A549 (cell line): ENCODE results near the gene DPEP2. TPM values are rescaled to one million over a fixed set of nuclear protein-coding genes. Genes with fewer than 3 reads are reported as not detected.

ENCODE experiments used
- ATAC-seq, 2 experiments: fragments of 200-7000 bp in 1 of 2; fragments of >200 bp in 1 of 2; cut with Nextera tagmentation in 1 of 2; cut with Tn5 transposase in 1 of 2; 3 replicates each; pipeline versions ENCODE4 v1.8.0 to v1.9.1; 2018 to 2020; ENCODE audit warnings: mild to moderate bottlenecking in 1 of 2, moderate library complexity in 1 of 2
- CTCF ChIA-PET: fragments of 300-600 bp; sonication (Branson Sonifier 250); formaldehyde crosslinking; extraction: SDS; loops from one replicate; lab custom pipeline; 2021; ENCODE audit warnings: antibody characterized with exemption, inconsistent platforms; lab: Yijun Ruan, JAX
- POLR2A ChIA-PET: fragments of 350-600 bp; formaldehyde crosslinking; extraction: SDS; loops from one replicate; lab custom pipeline; 2021; ENCODE audit warnings: antibody characterized with exemption, inconsistent platforms; lab: Yijun Ruan, JAX
- DNase-seq, 2 experiments: peaks; one replicate each; pipeline versions ENCODE4 v3.0.0 to v3.0.0-alpha.2; 2011 to 2016; ENCODE audit warnings: low read depth in 1 of 2, low spot score in 1 of 2
- FAIRE-seq: peaks from 2 replicates; lab custom pipeline; 2011; peaks lifted over from hg19 to GRCh38; lab: Jason Lieb, UNC
- H3K27ac ChIP-seq, 2 experiments: fragments of >200 bp; sonication (Bioruptor Twin); formaldehyde crosslinking; 3 replicates each; pipeline ENCODE4 v1.5.1; 2016 to 2017
- H3K4me1 ChIP-seq: fragments of >200 bp; sonication (Bioruptor Twin); formaldehyde crosslinking; 3 replicates; pipeline ENCODE4 v1.6.1; 2016
- H3K4me2 ChIP-seq: fragments of >200 bp; sonication (Bioruptor Twin); formaldehyde crosslinking; 3 replicates; pipeline ENCODE4 v1.6.1; 2016
- H3K4me3 ChIP-seq: fragments of >200 bp; sonication (Bioruptor Twin); formaldehyde crosslinking; 3 replicates; pipeline ENCODE4 v1.5.1; 2016
- H3K9me3 ChIP-seq: fragments of >200 bp; sonication (Bioruptor Twin); formaldehyde crosslinking; 3 replicates; pipeline ENCODE4 v1.6.1; 2016
- ATOH8 ChIP-seq: fragments of 250-450 bp; sonication (Bioruptor Pico); IDR thresholded peaks from 2 replicates; pipeline ENCODE4 v1.5.0; 2020; ENCODE audit warnings: low read depth, mild to moderate bottlenecking, moderate library complexity
- BCL3 ChIP-seq: fragments of >200 bp; sonication (Bioruptor Twin); formaldehyde crosslinking; IDR thresholded peaks from 3 replicates; pipeline ENCODE4 v1.6.1; 2016
- CEBPB ChIP-seq, 2 experiments: fragments of >200 bp in 1 of 2; sonication (Bioruptor Twin) in 1 of 2; formaldehyde crosslinking in 1 of 2; IDR thresholded peaks; 2 replicates each; pipeline ENCODE4 v1.6.1; 2012 to 2016
- EHF ChIP-seq: fragments of 250-450 bp; sonication (Bioruptor Pico); IDR thresholded peaks from 2 replicates; pipeline ENCODE4 v1.5.0; 2020; ENCODE audit warnings: mild to moderate bottlenecking
- EP300 ChIP-seq, 2 experiments: fragments of >200 bp; sonication (Bioruptor Twin); formaldehyde crosslinking; IDR thresholded peaks; 2 replicates in 1 of 2; 3 replicates in 1 of 2; pipeline ENCODE4 v1.6.1; 2016 to 2017
- ESRRA ChIP-seq: fragments of 150-350 bp; IDR thresholded peaks from 2 replicates; pipeline ENCODE4 v1.6.1; 2014; ENCODE audit warnings: mild to moderate bottlenecking, low read length, borderline replicate concordance
- FOSB ChIP-seq: fragments of 250-450 bp; sonication (Bioruptor Pico); IDR thresholded peaks from 2 replicates; pipeline ENCODE4 v1.5.0; 2020; ENCODE audit warnings: mild to moderate bottlenecking, moderate library complexity
- FOSL2 ChIP-seq, 2 experiments: fragments of 450-650 bp in 1 of 2; fragments of >200 bp in 1 of 2; sonication (Bioruptor Twin) in 1 of 2; formaldehyde crosslinking; IDR thresholded peaks; 2 replicates each; pipeline versions ENCODE4 v1.5.0 to v1.6.1; 2016 to 2020; ENCODE audit warnings: mild to moderate bottlenecking in 1 of 2, moderate library complexity in 1 of 2
- HMGXB4 ChIP-seq: fragments of 250-450 bp; sonication (Bioruptor Pico); IDR thresholded peaks from 2 replicates; pipeline ENCODE4 v1.5.0; 2021; ENCODE audit warnings: mild to moderate bottlenecking, moderate library complexity, borderline replicate concordance
- HOXB13 ChIP-seq: fragments of 250-450 bp; sonication (Bioruptor Pico); IDR thresholded peaks from 2 replicates; pipeline ENCODE4 v1.5.0; 2020; ENCODE audit warnings: low read depth, mild to moderate bottlenecking, moderate library complexity
- JUN ChIP-seq, 2 experiments: fragments of >200 bp; sonication (Bioruptor Twin); formaldehyde crosslinking; IDR thresholded peaks; 2 replicates in 1 of 2; 3 replicates in 1 of 2; pipeline ENCODE4 v1.6.1; 2016 to 2017
- KDM1A ChIP-seq: fragments of 200-600 bp; sonication (generic); IDR thresholded peaks from 2 replicates; pipeline ENCODE4 v1.6.1; 2016; ENCODE audit warnings: low read depth, mild to moderate bottlenecking
- MAX ChIP-seq: IDR thresholded peaks from 2 replicates; pipeline ENCODE4 v1.6.1; 2012
- MAZ ChIP-seq: fragments of 150-350 bp; IDR thresholded peaks from 2 replicates; pipeline ENCODE4 v1.6.1; 2014; ENCODE audit warnings: antibody characterized with exemption, low read depth, low read length, borderline replicate concordance
- PHF8 ChIP-seq: fragments of 200-600 bp; sonication (generic); IDR thresholded peaks from 2 replicates; pipeline ENCODE4 v1.6.1; 2016; ENCODE audit warnings: low read depth, mild to moderate bottlenecking, antibody characterized with exemption, moderate library complexity, borderline replicate concordance
- POLR2A ChIP-seq: IDR thresholded peaks from 2 replicates; pipeline ENCODE4 v1.6.1; 2012; ENCODE audit warnings: mild to moderate bottlenecking, low read length
- POLR2AphosphoS2 ChIP-seq: conservative IDR thresholded peaks from 2 replicates; pipeline ENCODE4 v1.6.1; 2012; ENCODE audit warnings: low read length, improper control_type of control experiment, inconsistent platforms
- RAD21 ChIP-seq, 2 experiments: fragments of >200 bp in 1 of 2; sonication (Bioruptor Twin) in 1 of 2; formaldehyde crosslinking in 1 of 2; IDR thresholded peaks in 1 of 2; conservative IDR thresholded peaks in 1 of 2; 2 replicates in 1 of 2; 3 replicates in 1 of 2; pipeline ENCODE4 v1.6.1; 2012 to 2018; ENCODE audit warnings: inconsistent platforms in 1 of 2
- USF2 ChIP-seq: fragments of 450-650 bp; IDR thresholded peaks from 2 replicates; pipeline ENCODE4 v1.6.1; 2014; ENCODE audit warnings: antibody characterized with exemption
- ZC3H11A ChIP-seq: fragments of 450-650 bp; IDR thresholded peaks from 2 replicates; pipeline ENCODE4 v1.6.1; 2014; ENCODE audit warnings: antibody characterized with exemption, mild to moderate bottlenecking
- ZFP36 ChIP-seq: fragments of 450-650 bp; IDR thresholded peaks from 2 replicates; pipeline ENCODE4 v1.6.1; 2014; ENCODE audit warnings: borderline replicate concordance; ENCODE audit not compliant: partially characterized antibody
- ZSCAN20 ChIP-seq: fragments of 250-450 bp; sonication (Bioruptor Pico); IDR thresholded peaks from 2 replicates; pipeline ENCODE4 v1.8.0; 2022; ENCODE audit warnings: mild to moderate bottlenecking, moderate library complexity
- WGBS: methylation state at CpG from one replicate; pipeline ENCODE4 v1.1.6; 2017; ENCODE audit errors: missing lambda C conversion rate; 5-methylcytosine and 5-hydroxymethylcytosine counted together
- polyA plus RNA-seq, 4 experiments: library from polyadenylated mRNA; depleted of rRNA in 3 of 4; stranded (reverse); fragments of >200 nt; fragmentation: RNase III in 1 of 4; extraction: RNeasy Plus Mini Kit Qiagen cat#74134 plus additional on column Dnase treatment in 1 of 4; gene quantifications; 2 replicates in 3 of 4; 3 replicates in 1 of 4; pipeline ENCODE4 v1.2.3, GENCODE V29; 2011 to 2017

Gene DPEP2
- polyA plus RNA-seq, 2 of the 4 experiments (the other 2 are of a cell fraction) = not detected

GRCh38 chr16:67969254-67970039 lies 29.8 kb downstream of the DPEP2 start:
- peaks cover 25% of the 10 kb centered on the region for H3K4me1 ChIP-seq
- FAIRE-seq (no peak), DNase-seq (no peak), ATAC-seq (no peak)
- peak overlapping the region; percentile 95 for H3K4me3 ChIP-seq
- 86% methylated on average over 27 of the region's 40 CpGs for WGBS
- no peaks in the 10 kb centered on the region for H3K9me3 ChIP-seq
- ChIA-PET POLR2A (no interaction called here), CTCF (interaction anchor here (0.6 to 2.1 kb wide), 4 partner anchors 12 to 71 kb away, joined by 3 to 11 read pairs (median 4); no protein-coding TSS in a partner anchor)
- TF ChIP-seq POLR2AphosphoS2 (no peak), PHF8 (no peak), ATOH8 (CRISPR knock-in tag) (no peak)
- H3K27ac ChIP-seq = peak overlapping the region; percentile 94 to 95
- H3K4me2 ChIP-seq = peak overlapping the region; percentile 89

GRCh38 chr16:67968400-67969253 lies 30.7 kb downstream of the DPEP2 start, which contains the start of gene SLC12A4:
SLC12A4 (minus strand) TSS chr16:67968637; CDS start chr16:67968553, 84 bp downstream.
- FAIRE-seq = no peak
- TF ChIP-seq ZFP36 (peak; percentile 99), KDM1A (peak; percentile 82; the same call in 1 of the 2 replicates), CEBPB (IDR thresholded peaks at IDR 0.05) (no peak), ESRRA (no peak), FOSL2 (IDR thresholded peaks at IDR 0.05) (no peak), FOSL2 (CRISPR knock-in tag; IDR thresholded peaks at IDR 0.05) (0 out of 2 replicates have a peak, but pooled peaks have one; percentile 43), EHF (CRISPR knock-in tag) (no peak), HOXB13 (CRISPR knock-in tag) (no peak), FOSB (CRISPR knock-in tag) (no peak), EP300 (IDR thresholded peaks at IDR 0.05) (no peak; a peak in 1 of 5 replicates), RAD21 (conservative IDR thresholded peaks at IDR 0.05 in 1 of 2, IDR thresholded peaks at IDR 0.05 in 1 of 2) (no peak), HMGXB4 (no peak), ZSCAN20 (CRISPR knock-in tag) (no peak), BCL3 (peak; percentile 31; the same call in 1 of the 3 replicates), JUN (IDR thresholded peaks at IDR 0.05) (peak; percentile 40 to 88; a peak in 3 of 5 replicates), PHF8 (peak; percentile 75; the same call in 1 of the 2 replicates), MAX (peak; percentile 20; the same call in 1 of the 2 replicates), MAZ (peak; percentile 62; the same call in 1 of the 2 replicates), ZC3H11A (no peak), POLR2A (peak; percentile 74), USF2 (no peak)

More at GRCh38 chr16:67968400-67969253, 30.7 kb downstream of the DPEP2 start, which contains the start of gene SLC12A4:
- Histone ChIP-seq H3K9me3 (no peaks in the 10 kb centered on the region), H3K4me1 (peaks cover 25% of the 10 kb centered on the region), H3K4me2 (peak within 1 kb of the TSS; percentile 89), H3K4me3 (peak within 1 kb of the TSS; percentile 95), H3K27ac (peak within 1 kb of the TSS; percentile 94 to 95)
- ChIA-PET POLR2A (no interaction called here), CTCF (interaction anchor here (0.6 to 1.3 kb wide), 2 partner anchors 49 to 72 kb away, joined by 3 to 4 read pairs; no protein-coding TSS in a partner anchor)
- peak; percentile 78 to 84 for DNase-seq
- peak; percentile 83 to 88 for ATAC-seq
- WGBS = 18% methylated on average over 18 of the region's 78 CpGs
